HG02870 (cell line): ENCODE data around the gene PIEZO2.
A peak's percentile ranks its signal among the peaks of the same experiment; 100 is the strongest.

Experiments used
- ATAC-seq: cut with Tn5 transposase; IDR thresholded peaks from one replicate; pipeline ENCODE4 v1.9.1; 2021; ENCODE audit warnings: mild to moderate bottlenecking, moderate library complexity; ENCODE audit not compliant: unreplicated experiment

PIEZO2 gene

DNA sequence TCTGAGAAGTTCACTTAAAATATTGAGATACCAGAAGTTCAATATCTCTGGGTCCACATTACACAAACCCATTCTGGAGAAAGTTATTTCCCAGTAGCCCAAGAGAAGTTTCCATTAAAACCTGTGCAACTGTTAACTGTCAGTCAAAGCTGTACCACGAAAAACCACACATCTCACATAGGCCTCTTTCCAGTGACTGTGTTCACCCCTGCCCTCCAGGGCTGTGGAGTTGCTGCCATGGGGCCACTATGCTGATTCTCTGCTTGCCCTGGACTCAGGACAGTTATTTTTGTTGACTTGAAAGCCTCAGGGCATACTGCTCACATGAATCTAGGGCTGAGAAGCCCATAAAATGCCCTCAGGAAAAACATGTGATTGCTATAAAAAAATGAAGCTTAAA is 153.8 kb downstream of the PIEZO2 start:
- no peak for ATAC-seq

DNA sequence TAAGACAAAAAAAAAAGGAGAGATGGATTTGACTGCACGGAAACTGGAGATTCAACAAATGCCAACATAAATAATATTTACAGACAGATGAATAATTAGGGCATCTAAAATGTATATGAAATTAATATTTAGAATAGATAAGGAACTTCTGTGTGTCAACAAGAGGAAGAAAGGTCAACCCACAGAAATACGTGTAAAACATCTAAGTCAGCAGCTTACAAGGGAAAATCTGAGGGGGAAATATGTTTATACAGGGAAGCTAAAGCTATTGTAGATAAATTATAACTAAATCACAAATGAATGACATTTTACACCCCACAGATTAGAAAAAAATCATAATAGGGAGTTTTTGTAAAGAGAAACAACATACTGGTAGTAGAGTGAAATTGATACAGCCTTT is 159.9 kb downstream of the PIEZO2 start:
- ATAC-seq: no peak

DNA sequence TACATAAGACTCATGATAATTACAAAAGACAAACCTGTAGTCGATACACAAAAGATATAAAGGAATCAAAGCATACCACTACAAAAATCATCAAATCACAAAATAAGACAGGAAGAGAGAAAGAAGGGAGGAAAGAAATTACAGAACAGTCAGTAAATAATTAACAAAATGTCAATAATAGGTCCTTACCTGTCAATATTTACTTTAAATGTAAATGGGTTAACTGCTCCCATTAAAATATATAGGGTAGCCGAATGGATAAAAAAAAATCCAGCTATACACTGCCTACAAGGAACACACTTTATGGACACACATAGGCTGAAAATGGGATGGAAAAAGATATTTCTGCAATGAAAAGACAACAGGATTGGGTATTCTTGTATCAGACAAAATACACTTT is 163.7 kb downstream of the PIEZO2 start:
- no peak for ATAC-seq

DNA sequence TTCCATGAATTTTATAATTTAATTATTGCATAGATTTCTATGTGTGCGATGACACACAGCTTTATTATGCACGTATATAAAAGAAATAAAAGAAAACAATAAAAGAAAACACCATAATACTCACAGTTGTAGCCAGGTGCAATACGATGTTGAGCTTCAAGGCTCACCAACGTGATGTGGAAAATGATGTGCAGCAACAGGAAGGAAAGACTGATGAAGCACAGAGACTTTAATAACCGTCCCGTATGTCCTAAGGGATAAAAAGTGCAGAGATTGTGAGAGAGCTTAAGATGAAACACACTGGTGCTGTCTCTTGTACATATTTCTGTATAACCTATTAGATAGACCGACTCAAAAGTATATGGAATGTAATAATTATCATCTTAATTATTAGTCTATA is 170.0 kb downstream of the PIEZO2 start:
- no peak for ATAC-seq

DNA sequence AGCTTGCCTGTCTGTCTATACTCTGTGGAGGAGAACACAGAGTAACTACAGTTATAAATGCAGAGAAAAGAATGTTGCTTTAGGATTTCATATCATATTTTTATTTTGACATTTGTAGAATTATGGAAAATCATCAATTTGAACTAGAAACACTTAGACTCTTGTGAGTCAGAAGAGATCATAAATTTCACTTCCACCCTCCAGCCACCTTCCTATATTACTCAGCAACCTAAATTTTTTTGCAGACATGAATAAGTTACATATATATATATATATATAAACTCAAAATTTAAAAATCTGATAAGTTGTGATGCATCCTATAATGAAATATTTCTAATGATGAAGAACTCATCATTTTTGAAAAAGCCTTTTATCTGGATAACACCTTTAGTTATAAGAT is 172.3 kb downstream of the PIEZO2 start:
- ATAC-seq: no peak

DNA sequence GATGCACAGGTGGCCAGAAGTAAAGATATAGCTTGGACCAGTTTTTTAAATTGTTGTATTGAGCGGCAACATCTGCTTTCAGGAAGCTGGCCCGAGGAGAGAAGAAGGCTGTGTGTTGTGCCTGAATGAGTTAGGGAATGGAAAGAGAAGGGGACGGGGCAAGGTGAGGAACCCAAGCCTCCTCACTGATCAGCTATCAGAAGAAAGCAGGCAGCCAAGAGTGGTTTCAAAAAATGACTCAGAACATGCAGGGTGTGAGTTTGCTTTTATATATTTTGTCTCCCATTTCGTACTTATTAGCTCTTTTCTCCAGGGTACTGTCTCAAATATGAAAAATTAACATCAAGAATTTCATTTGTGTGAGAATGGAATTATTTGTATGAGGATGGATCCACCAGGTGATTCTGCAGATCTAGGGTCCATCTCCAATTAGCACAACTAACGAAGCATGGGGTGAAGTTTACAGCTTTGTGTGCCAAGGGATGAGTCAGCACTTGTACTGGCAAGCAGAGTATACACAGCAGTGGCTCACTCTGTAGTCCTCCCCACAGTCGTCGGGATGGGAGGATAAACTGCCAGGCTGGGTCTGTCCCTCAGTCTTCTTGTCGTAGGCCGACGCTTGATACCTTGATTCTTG is 175.7 kb downstream of the PIEZO2 start:
- ATAC-seq: peak; percentile 51

DNA sequence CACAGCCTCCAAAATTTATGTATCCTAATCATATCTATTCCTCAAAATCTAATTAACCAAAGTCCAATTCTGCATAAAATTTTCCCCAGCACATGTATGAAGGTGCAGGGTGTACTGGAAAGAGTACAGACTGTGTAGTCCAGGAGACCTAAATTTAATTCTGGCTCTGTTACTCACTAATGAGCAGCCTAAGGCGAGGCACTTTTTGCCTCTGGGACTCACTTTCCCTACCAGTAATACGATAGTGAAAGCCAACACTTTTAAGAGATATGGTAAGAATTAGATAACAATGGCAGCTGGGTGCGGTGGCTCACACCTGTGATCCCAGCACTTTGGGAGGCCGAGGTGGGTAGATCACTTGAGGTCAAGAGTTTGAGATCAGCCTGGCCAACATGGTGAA is 177.7 kb downstream of the PIEZO2 start:
- ATAC-seq: no peak

DNA sequence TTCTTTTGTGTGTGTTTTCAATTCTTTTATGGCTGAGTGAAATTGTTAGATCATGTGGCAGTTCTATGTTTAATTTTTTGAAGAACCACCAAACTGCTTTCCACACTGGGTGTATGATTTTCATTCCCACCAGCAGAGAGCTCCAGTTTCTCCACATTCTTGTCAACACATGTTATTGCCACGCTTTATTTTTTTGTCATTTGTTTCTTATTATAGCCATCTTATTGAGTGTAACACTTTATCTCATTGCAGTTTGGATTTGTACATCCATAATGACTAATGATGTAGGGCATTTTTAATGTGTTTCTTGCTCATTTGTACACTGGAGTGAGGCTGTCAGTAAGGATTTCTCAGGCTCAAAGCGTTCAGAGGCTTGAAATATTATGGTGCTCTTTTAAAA is 184.2 kb downstream of the PIEZO2 start:
- ATAC-seq: no peak

DNA sequence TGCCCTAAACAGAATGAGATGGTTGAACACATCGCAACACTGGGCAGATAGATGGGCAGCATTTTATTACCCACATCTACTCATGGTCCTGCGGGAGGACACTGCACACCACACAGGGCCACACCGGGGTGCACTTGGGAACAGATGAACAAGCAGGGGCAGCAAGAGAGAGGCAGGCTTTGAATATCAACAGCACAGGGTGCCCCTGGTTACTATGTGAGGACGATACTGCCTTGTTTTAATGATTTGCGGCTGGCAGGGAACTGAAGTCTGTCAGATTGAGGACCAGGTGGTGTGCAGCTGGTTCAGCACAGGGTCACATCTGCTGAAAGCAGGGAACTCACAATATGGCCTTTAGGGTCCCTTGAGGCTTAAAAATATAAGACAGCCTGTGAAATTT is 195.7 kb downstream of the PIEZO2 start:
- ATAC-seq: peak; percentile 47

DNA sequence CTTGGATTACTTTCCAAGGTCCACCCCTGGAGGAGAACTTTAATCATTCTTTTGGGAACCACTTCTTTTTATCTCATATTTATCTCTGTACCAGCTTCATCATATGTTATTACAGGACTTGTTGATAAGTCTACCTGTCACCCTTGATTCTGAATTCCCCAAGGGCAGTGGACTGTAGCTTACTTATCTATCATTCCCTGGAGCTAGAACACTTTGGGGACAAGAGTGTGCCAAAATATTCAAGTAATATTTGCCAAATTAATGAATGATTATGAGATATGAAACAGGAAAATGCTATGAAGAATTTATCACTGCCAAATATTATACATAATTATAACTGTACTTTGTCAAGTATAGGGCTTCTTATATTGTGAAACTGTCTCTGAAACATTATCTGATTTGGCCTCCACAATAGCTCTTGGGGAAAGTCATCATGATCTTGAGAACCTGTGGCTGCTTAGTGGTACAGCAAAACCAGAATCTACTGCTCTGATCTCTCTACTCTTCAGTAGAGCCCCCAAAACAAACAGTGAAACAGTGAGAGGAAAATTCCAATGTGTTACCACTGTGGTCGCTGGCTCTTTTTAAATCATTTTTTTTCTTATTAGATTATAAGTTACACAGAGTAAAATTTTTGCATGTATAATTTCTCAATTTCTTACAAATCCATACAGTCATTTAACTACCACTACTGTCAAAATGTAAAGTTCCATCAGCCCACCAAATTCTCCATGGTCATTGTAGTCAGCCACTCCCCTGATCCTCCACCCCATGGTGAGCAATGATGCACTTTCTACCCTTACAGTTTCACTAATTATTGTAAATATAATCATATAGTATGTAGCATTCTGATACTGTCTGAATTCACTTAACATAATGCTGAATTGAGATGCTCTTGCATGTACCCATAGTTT is 197.5 kb downstream of the PIEZO2 start:
- peak; percentile 29 for ATAC-seq

DNA sequence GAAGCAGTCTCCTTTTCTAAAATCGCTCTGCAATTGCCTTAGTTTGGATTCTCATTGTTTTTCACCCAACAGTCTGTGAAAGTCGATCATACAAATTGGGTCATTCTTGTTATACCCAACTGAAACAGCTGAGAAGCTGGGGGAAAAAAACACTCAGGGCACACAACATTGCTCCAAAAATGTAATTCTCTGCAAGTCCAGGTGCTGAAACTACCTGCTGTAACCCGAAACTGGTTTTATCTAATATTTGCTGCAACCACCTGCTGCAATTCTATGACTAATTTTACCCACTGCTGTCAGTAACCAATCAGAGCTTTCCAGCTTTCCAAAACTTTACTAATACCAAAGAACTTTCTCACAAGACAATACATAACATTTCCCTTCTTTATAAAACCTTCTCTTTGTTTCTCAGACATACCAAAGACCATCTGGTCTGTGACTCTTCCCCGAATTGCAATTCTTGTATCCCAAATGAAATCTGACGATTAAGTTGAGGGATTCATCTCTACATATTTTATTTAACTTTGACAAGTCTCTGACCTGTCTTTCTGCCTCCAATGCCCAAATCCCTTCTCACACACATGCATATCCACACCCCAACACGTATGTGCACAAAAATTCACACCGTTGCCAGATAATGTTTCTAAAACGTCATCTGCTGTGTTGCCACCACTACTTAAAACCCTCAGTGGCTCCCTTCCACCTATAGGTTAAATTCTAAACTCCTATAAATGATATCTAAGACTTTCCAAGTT is 198.3 kb downstream of the PIEZO2 start:
- ATAC-seq: peak; percentile 52

DNA sequence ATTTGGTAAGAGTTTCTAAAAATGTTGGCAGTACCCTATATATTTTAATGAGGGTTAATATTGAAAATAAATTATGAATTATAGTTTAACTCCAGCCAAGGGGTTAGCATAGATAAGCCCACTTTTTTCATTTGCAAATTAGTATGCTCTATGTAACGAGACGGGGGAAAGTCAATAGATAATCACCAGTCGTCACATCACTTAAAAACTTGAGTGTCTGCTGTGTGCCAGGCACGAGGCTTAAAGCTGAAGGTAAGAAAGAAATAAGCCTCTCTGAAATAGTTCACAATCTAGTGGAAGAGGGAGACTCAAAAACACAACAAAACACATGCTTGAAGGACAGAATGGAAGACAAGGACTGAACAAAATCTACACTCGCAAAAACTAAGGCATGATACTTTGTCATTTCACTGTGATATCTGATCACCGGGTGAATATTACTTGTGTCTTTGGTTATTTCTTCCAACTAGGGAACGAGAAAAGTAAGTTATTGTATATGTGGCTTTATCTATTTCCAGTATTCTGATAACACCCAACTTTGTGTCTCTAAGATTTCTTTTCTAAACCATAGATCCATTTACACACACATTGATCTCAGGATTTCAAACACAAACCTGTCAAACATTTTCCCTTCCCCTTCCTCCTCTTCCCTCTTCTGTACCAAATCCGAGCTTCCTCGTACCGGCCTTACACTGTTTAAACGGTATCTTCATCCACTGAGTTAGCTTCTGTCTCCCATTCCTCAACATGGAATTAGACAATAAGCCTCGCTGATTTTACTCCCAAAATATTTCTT is 199.1 kb downstream of the PIEZO2 start:
- no peak for ATAC-seq

DNA sequence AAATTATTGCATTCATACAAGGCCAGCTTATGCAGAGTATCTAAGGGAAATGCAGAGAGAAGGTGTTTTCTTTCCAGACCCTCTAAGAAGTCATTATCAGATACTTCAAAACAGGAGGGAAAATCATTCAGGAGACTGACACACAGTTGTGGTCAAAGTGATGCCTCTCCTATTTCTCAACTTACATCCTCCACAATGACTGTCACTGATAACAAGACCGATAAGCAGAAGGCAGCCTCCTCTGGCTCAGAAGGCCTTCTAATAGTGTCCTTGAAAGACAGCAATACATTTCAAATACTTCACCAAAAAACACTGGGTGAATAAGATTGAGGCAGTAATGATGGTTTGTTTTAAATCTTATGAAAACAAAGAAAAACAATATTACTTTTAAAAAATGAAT is 199.7 kb downstream of the PIEZO2 start:
- ATAC-seq: no peak

DNA sequence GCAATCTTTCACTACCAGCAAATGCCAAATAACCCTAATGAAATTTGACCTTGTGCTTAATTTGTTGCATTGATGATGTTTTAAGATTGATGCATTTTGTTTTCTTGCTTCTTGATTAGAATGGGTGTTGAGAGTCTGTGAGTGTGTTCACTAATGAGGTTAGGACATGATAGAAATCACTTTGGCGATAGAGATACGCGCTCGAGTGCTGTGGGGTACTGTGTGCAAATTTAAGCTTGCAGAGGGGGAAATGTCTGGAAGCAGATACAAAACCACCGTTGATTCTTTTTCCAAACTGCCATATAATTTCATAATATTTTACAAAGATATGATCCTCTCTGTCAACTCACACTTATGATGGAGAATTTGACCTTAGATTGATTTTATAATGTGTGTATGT is 200.9 kb downstream of the PIEZO2 start:
- no peak for ATAC-seq

DNA sequence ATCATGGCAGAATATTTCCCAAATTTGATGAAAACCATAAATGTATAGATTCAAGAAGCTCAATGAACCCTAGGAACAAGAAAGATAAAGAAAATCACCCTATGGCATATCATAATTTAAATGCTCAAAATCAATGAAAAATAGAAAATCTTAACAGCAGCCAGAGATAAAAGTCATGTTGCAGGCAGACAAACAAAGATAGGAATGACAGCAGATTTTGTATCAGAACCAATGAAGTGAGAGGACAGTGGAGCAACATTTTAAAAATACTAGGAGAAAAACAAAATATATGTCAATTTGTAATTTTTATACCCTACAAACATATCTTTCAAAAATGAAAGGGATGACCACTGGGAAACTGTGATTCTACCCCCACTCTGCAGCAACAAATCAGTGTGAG is 203.3 kb downstream of the PIEZO2 start:
- no peak for ATAC-seq

DNA sequence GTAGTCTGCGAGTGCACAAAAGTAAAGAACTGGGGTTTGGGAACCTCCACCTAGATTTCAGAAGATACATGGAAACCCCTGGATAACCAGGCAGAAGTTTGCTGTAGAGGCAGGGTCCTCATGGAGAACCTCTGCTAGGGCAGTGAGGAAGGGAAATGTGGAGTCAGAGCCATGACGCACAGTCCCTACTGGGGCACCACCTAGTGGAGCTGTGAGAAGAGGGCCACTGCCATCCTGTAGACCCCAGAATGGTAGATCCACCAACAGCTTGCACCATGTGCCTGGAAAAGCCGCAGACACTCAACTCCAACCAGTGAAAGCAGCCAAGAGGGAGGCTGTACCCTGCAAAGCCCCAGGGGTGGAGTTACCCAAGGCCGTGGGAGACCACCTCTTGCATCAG is 206.4 kb downstream of the PIEZO2 start:
- no peak for ATAC-seq

DNA sequence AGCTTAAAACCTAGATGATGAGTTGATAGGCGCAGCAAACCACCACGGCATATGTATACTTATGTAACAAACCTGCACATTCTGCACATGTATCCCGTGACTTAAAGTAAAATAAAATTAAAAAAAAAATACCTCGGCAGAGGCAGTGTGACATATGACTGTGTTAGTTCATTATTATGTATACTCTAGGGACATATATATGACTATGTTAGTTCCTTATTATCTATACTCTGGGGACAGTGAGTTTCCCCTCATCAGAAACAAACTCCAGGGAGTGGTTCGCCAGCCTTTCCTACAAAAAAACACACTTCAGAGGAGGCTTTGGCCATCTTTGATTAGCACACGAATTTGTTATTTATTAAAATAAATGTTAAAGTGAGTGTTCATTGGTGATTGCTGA is 209.5 kb downstream of the PIEZO2 start:
- no peak for ATAC-seq

DNA sequence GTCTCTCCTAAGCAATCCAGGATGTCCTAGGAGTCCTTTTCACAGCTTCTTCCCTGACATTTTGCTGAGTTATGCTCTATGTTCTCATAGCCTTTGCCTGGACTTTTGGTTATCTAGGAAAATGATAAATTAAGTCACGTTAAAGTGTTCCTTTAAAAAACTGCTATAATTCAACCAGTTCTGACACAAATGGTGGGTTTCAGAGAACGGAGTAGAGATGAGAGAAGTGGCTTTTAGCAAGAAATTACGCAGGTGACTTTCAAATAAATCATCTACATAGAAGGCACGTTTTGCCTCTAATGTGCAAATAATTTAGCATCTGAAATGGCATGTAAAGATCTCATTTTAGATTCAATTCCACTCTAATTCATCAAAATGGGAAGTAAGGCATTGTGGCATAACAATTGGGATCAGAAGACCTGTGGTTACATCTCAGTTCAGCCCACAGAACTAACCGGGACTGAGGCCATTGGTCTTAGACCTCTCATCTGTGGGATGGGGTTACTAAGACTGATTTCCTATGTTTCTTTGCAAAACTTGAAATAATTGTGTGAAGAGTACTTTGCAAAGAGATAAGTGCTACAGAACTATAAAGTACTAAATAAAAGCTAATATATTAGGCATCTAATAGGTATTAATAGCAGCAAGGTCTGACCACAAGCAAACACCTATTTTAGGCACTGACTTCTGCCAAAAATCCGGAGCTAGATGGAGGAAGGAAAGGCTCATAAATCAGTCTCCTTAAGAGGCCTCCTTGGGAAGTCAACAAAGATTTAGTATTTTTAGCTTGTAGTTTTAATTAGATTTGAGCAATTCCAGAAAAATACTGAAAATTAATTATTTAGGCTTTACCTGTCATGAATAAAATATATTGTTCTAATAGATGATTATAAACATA is 211.4 kb downstream of the PIEZO2 start:
- ATAC-seq: no peak

DNA sequence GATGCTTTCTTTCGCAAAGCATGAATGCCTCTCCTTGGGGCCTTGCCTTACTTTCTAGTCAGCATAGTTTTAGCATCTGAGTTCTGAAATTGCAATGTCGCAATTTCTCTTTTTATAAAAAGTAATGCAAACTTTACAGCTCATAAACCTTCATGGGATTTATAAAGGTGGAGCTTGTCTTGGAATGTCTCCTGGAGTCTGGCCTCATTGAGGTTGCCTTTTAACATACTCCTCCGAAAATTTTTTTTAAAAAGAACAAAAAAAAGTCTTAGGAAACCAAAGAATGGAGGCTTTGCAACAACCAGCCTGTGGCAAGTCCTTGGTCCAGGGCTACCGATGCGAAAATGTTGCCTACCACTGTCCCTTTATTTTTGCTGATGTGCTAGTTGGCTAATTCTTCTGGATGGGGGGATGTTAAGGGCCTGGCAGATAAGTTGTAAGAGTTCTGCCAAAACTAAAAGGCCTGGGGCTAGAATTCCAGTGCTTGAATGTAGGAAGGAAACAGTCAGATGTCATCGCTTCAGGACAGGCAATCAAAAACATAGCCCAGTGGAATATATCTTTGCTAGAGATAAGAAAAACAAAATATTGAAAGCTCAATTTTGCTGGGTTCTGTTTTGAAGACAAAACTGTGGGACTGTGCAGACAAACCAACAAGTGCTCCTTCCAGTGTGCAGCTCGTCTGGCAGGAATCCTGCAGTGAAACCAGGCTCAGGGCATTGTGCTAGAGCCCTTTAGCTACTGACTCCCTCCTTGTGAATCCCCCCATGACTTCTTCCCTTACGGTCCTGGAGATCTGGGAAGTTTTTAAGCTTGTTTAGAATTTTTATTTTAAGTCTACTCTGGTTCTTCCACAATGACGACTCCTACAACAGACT is 213.0 kb downstream of the PIEZO2 start:
- ATAC-seq: no peak
